ENCODE results near the gene LGALS3BP.

DNA sequence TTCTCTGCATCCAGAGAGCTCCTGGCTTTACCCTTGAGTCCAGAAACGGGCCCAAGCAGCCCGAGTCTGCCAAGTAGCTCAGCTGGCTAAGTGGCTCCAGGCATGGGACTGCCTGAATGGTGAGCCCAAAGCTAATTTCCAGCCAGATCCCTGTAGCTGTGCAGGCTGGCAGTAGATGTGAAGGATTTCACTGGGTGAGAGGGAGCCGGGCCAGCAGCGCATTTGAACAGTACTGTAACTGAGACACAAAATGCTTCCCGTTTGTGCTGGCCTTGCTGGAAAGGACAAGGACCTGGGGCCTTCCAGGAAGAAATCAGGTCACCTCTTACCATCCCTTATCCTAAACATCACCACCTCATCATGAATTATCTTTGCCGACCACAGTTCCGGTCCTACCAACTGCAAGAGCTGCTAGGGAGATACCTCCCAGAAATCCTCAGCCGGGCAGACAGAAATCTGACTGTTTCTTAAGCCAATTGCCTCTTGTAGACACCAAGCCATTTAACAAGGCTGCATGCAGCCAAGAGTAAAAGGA is 58.2 kb downstream of the LGALS3BP start:
- TF ChIP-seq, protein P1, sequence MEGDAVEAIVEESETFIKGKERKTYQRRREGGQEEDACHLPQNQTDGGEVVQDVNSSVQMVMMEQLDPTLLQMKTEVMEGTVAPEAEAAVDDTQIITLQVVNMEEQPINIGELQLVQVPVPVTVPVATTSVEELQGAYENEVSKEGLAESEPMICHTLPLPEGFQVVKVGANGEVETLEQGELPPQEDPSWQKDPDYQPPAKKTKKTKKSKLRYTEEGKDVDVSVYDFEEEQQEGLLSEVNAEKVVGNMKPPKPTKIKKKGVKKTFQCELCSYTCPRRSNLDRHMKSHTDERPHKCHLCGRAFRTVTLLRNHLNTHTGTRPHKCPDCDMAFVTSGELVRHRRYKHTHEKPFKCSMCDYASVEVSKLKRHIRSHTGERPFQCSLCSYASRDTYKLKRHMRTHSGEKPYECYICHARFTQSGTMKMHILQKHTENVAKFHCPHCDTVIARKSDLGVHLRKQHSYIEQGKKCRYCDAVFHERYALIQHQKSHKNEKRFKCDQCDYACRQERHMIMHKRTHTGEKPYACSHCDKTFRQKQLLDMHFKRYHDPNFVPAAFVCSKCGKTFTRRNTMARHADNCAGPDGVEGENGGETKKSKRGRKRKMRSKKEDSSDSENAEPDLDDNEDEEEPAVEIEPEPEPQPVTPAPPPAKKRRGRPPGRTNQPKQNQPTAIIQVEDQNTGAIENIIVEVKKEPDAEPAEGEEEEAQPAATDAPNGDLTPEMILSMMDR (conservative IDR thresholded peaks at IDR 0.05; ENCODE audit: low read depth, low read length), result no peak
- TF ChIP-seq POLR2A (IDR thresholded peaks at IDR 0.05; ENCODE audit: low read depth, low read length) (no peak), BHLHE40 (IDR thresholded peaks at IDR 0.05; ENCODE audit: low read depth, low read length) (no peak), RFX5 (IDR thresholded peaks at IDR 0.05; ENCODE audit: low read depth, low read length) (no peak), USF2 (IDR thresholded peaks at IDR 0.05; ENCODE audit: low read depth, low read length) (no peak), RAD21 (IDR thresholded peaks at IDR 0.05; ENCODE audit: low read length) (no peak), SMC3 (IDR thresholded peaks at IDR 0.05; ENCODE audit: low read depth, low read length) (no peak), MAZ (IDR thresholded peaks at IDR 0.05; ENCODE audit: borderline replicate concordance, low read depth, low read length) (no peak)
